Myocyte (in vitro differentiated cells): ENCODE results near the gene RO60. TPM values are rescaled to one million over a fixed set of nuclear protein-coding genes. Genes with fewer than 3 reads are reported as not detected.
A peak's percentile ranks its signal among the peaks of the same experiment; 100 is the strongest.
"Not testable (repeated sequence)": the region's sequence is repeated elsewhere in the genome, so short reads cannot be mapped to it uniquely, and the experiment has no call there.

ENCODE experiments used
- DNase-seq: peaks from one replicate; pipeline ENCODE4 v3.0.0-alpha.2; 2012; ENCODE audit warnings: low read depth
- polyA plus RNA-seq: library from polyadenylated mRNA; unstranded; fragments of >200 nt; gene quantifications from one replicate; pipeline ENCODE4 v1.2.1, GENCODE V29; 2012; ENCODE audit warnings: missing spikeins
- total RNA-seq: library from RNA; depleted of rRNA; stranded (reverse); fragments of >200 nt; gene quantifications from 2 replicates; pipeline ENCODE4 v1.2.3, GENCODE V29; 2014

RO60 gene
- 82.5 and 98.1 TPM in 2 replicates for total RNA-seq
- polyA plus RNA-seq = 12.0 TPM

GRCh38 chr1:193059282-193060114, at the start of gene RO60, which contains the start of gene UCHL5:
RO60 (plus strand) TSS chr1:193059612; CDS start chr1:193069055, 9,443 bp downstream.
UCHL5 (minus strand) TSS chr1:193059360; CDS start chr1:193059260, 100 bp downstream.
- DNase-seq = peak; percentile 99

GRCh38 chr1:193011406-193011805, 48.0 kb upstream of the RO60 start:
- no peak for DNase-seq

GRCh38 chr1:193013005-193013404, 46.4 kb upstream of the RO60 start:
- DNase-seq = no peak

- no peak for DNase-seq
These were observed 45.7 kb upstream of the RO60 start for GRCh38 chr1:193013707-193014106.

- no peak for DNase-seq
These were observed 45.0 kb upstream of the RO60 start for GRCh38 chr1:193014400-193014799.

GRCh38 chr1:193016788-193017187, 42.6 kb upstream of the RO60 start:
- no peak for DNase-seq

GRCh38 chr1:193019442-193020026, 39.9 kb upstream of the RO60 start:
- peak; percentile 69 for DNase-seq

GRCh38 chr1:193025218-193025617, 34.2 kb upstream of the RO60 start:
- peak; percentile 40 for DNase-seq

GRCh38 chr1:193030280-193030679, 29.1 kb upstream of the RO60 start:
- no peak for DNase-seq

GRCh38 chr1:193031431-193031830, 28.0 kb upstream of the RO60 start:
- DNase-seq = peak; percentile 11

GRCh38 chr1:193032643-193033427, 26.6 kb upstream of the RO60 start:
- not testable (repeated sequence) for DNase-seq

GRCh38 chr1:193033610-193034009, 25.8 kb upstream of the RO60 start:
- no peak for DNase-seq

- DNase-seq = no peak
These were observed 22.9 kb upstream of the RO60 start for GRCh38 chr1:193036337-193037047.

- no peak for DNase-seq
These were observed 19.4 kb upstream of the RO60 start for GRCh38 chr1:193040011-193040410.

GRCh38 chr1:193042766-193043691, 16.4 kb upstream of the RO60 start:
- no peak for DNase-seq

- not testable (repeated sequence) for DNase-seq
These were observed 10.5 kb upstream of the RO60 start for GRCh38 chr1:193048913-193049312.

- no peak for DNase-seq
These were observed 5.2 kb upstream of the RO60 start for GRCh38 chr1:193054169-193054675.

GRCh38 chr1:193058529-193059281, 707 bp upstream of the RO60 start:
- DNase-seq = peak; percentile 50

GRCh38 chr1:193060115-193060403, 647 bp downstream of the RO60 start:
- no peak for DNase-seq
